Esophagus muscularis mucosa (tissue), 4 donors: ENCODE data around the gene VMAC.

Source experiments
- EP300 ChIP-seq: sonication (generic); formaldehyde crosslinking; IDR thresholded peaks from one replicate; pipeline ENCODE4 v1.6.1; 2017; ENCODE audit warnings: antibody characterized with exemption
- POLR2A ChIP-seq: fragments of 450-650 bp; IDR thresholded peaks from one replicate; pipeline ENCODE4 v1.6.1; 2017; ENCODE audit warnings: antibody characterized with exemption, moderate library complexity, mild to moderate bottlenecking, low read depth
- POLR2AphosphoS5 ChIP-seq, 2 donors: sonication (generic); formaldehyde crosslinking; IDR thresholded peaks; one replicate each; pipeline ENCODE4 v1.6.1; 2017; ENCODE audit warnings: antibody characterized with exemption in 2 of 2
- TF ChIP-seq, protein P1 (sequence below), 3 experiments: fragments of 200-600 bp in 2 of 3; fragments of 450-650 bp in 1 of 3; sonication (generic) in 2 of 3; IDR thresholded peaks; one replicate each; pipeline ENCODE4 v1.5.1; 2017 to 2019; ENCODE audit warnings: antibody characterized with exemption in 3 of 3, mild to moderate bottlenecking in 2 of 3, moderate library complexity in 1 of 3

DNA sequence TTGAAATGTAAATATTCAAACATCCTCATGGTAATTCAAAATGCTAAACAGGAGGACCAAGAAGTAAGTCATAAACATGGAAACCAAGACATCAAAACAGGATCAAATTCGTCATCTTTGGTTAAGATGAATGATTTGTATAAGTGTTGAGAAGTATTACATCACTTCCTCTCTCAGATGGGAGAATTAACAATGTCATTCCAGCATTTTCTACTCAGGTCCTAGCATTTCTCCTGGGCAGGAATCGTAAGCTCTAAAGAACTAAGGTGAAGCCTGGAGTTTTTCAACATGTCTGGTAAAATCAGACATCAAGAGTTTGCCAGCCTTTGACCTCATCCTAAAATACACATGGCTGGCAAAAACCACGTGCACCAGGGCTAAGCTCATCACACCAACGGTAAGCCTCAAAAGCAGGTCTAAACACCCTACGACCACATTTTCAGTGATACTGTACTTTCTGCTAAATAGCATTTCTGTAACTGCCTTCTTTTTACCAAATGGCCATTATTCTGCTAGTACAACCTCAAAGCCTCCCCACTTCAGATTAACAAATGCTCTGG is 48.4 kb downstream of the VMAC start:
- no peak for TF ChIP-seq POLR2A
- TF ChIP-seq, protein P1, sequence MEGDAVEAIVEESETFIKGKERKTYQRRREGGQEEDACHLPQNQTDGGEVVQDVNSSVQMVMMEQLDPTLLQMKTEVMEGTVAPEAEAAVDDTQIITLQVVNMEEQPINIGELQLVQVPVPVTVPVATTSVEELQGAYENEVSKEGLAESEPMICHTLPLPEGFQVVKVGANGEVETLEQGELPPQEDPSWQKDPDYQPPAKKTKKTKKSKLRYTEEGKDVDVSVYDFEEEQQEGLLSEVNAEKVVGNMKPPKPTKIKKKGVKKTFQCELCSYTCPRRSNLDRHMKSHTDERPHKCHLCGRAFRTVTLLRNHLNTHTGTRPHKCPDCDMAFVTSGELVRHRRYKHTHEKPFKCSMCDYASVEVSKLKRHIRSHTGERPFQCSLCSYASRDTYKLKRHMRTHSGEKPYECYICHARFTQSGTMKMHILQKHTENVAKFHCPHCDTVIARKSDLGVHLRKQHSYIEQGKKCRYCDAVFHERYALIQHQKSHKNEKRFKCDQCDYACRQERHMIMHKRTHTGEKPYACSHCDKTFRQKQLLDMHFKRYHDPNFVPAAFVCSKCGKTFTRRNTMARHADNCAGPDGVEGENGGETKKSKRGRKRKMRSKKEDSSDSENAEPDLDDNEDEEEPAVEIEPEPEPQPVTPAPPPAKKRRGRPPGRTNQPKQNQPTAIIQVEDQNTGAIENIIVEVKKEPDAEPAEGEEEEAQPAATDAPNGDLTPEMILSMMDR (IDR thresholded peaks at IDR 0.05), result no peak
- no peak for TF ChIP-seq POLR2AphosphoS5 (IDR thresholded peaks at IDR 0.05)
- TF ChIP-seq EP300, result no peak
